Skin of body (tissue), 2 donors: ENCODE data around the gene GPR101. TPM values are rescaled to one million over a fixed set of nuclear protein-coding genes. Genes with fewer than 3 reads are reported as not detected.
"Not testable (repeated sequence)": the region's sequence is repeated elsewhere in the genome, so short reads cannot be mapped to it uniquely, and the experiment has no call there.

Source experiments
- DNase-seq: peaks from one replicate; lab custom pipeline; 2025; lab: John Stamatoyannopoulos, UW
- total RNA-seq: library from RNA; depleted of rRNA; stranded (reverse); fragments of >200 nt; gene quantifications from one replicate; pipeline ENCODE4 v1.2.3, GENCODE V29; 2014

GPR101 gene
- total RNA-seq, 1 donor from 2014 or later: not detected

DNA sequence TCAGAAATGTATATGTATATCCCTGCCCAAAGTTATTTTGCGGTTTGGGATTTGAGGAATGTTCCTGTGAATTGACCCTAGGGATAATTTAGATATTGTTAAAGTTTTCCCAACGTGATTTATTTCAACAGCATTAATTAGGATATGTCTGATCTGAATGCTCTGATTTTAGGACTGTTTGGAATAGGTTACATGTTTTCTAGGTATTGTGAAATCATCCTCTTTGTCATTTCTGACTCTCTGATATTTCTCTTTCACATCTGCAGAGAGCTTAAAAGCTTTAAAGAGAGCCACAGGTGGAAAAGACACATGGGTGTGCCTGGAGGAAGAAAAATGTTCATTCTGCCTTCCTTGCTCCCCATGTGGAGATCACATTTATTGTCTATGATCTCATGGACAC is 5.1 kb downstream of the GPR101 start:
- no peak for DNase-seq

DNA sequence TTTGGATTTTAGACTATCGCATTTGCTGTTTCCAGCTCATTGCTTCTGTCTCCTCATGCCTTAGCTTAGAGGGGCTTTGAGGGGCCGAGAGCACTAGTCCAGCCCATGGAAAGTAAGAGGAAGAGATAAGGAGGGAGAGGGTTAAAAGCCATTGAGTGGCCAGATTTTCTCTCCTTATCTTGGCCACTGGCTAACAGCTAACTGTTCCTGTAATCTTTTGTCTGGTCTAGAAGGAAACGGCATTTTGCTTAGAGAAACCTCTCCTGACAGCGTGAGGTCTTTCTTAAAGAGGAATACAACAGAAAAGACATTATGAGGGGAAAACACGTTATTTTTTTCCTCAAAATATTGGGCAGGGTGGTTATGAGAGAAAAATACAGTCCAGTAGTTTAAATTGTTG is 7.9 kb downstream of the GPR101 start:
- DNase-seq: no peak

DNA sequence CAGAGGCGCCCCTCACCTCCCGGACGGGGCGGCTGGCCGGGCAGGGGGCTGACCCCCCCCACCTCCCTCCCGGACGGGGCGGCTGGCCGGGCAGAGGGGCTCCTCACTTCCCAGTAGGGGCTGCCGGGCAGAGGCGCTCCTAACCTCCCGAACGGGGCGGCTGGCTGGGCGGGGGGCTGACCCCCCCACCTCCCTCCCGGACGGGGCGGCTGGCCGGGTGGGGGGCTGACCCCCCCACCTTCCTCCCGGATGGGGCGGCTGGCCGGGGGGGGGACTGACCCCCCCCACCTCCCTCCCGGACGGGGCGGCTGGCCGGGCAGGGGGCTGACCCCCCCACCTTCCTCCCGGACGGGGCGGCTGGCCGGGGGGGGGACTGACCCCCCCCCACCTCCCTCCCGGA is 33.6 kb downstream of the GPR101 start:
- DNase-seq: not testable (repeated sequence)

DNA sequence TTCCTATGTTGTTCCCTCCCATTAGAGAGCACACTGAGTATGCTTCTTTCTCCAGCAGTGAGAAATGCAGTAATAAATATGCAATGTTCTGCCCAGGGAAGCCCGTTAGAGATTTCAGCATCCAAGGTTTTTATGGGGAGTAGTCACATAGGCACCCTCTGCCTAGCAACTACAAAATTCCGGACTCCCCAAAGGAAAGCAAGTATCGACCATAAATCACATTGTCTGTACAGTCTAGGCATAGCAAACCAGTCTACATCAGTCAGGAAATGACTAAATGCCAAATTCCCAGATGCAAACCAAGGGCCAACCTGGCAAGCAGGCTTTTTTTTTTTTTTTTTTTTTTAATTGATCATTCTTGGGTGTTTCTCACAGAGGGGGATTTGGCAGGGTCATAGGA is 34.8 kb downstream of the GPR101 start:
- DNase-seq: no peak

Other genes with a start within 250 kb of the GPR101 start
- 169 TPM for gene RBMX, start 153.3 kb downstream of the GPR101 start, total RNA-seq